GM12878 (cell line): Measurements from ENCODE around the gene PRR22. TPM values are rescaled to one million over a fixed set of nuclear protein-coding genes. Genes with fewer than 3 reads are reported as not detected.
A peak's percentile ranks its signal among the peaks of the same experiment; 100 is the strongest.

Source experiments
- BHLHE40 ChIP-seq, 2 experiments: fragments of 450-650 bp in 1 of 2; IDR thresholded peaks; 2 replicates each; pipeline ENCODE4 v1.6.1; 2011 to 2017; ENCODE audit warnings: low read depth in 2 of 2, borderline replicate concordance in 1 of 2, improper control_type of control experiment in 1 of 2, low read length in 1 of 2, mild to moderate bottlenecking in 1 of 2
- BRCA1 ChIP-seq: IDR thresholded peaks from 2 replicates; pipeline ENCODE4 v1.6.1; 2011; ENCODE audit warnings: low read depth, low read length, improper control_type of control experiment
- CHD2 ChIP-seq: IDR thresholded peaks from 2 replicates; pipeline ENCODE4 v1.6.1; 2011; ENCODE audit warnings: low read depth, low read length, improper control_type of control experiment, borderline replicate concordance
- EP300 ChIP-seq, 2 experiments: fragments of 150-350 bp in 1 of 2; IDR thresholded peaks; 2 replicates each; pipeline ENCODE4 v1.6.1; 2011 to 2012; ENCODE audit warnings: low read depth in 2 of 2, low read length in 2 of 2, borderline replicate concordance in 1 of 2, improper control_type of control experiment in 1 of 2, inconsistent platforms in 1 of 2; ENCODE audit not compliant: control insufficient read depth in 1 of 2
- GATAD2B ChIP-seq: fragments of 450-650 bp; conservative IDR thresholded peaks from 2 replicates; pipeline ENCODE4 v1.6.1; 2017; ENCODE audit warnings: low read depth, mild to moderate bottlenecking, moderate library complexity
- IKZF1 ChIP-seq: fragments of 450-650 bp; conservative IDR thresholded peaks from 2 replicates; pipeline ENCODE4 v1.6.1; 2017; ENCODE audit warnings: antibody characterized with exemption, mild to moderate bottlenecking
- JUNB ChIP-seq: IDR thresholded peaks from 2 replicates; pipeline ENCODE4 v1.6.1; 2016; ENCODE audit warnings: antibody characterized with exemption, mild to moderate bottlenecking
- LARP7 ChIP-seq: fragments of 450-650 bp; IDR thresholded peaks from 2 replicates; pipeline ENCODE4 v1.6.1; 2017; ENCODE audit warnings: mild to moderate bottlenecking
- MTA3 ChIP-seq: IDR thresholded peaks from 2 replicates; pipeline ENCODE4 v1.6.1; 2012; ENCODE audit warnings: low read length, inconsistent platforms, borderline replicate concordance
- NFYB ChIP-seq: IDR thresholded peaks from 2 replicates; pipeline ENCODE4 v1.6.1; 2011; ENCODE audit warnings: low read depth, mild to moderate bottlenecking, low read length, improper control_type of control experiment, moderate library complexity; ENCODE audit not compliant: insufficient read depth
- NR2F1 ChIP-seq: fragments of 450-650 bp; conservative IDR thresholded peaks from 2 replicates; pipeline ENCODE4 v1.6.1; 2017; ENCODE audit warnings: mild to moderate bottlenecking
- PML ChIP-seq: IDR thresholded peaks from 2 replicates; pipeline ENCODE4 v1.6.1; 2012; ENCODE audit warnings: low read length, inconsistent platforms
- POLR2A ChIP-seq: IDR thresholded peaks from 2 replicates; pipeline ENCODE4 v1.6.1; 2011; ENCODE audit warnings: low read depth, mild to moderate bottlenecking, low read length
- POLR2AphosphoS2 ChIP-seq: IDR thresholded peaks from 2 replicates; pipeline ENCODE4 v1.6.1; 2011; ENCODE audit warnings: low read depth, mild to moderate bottlenecking, low read length, improper control_type of control experiment, moderate library complexity
- POLR2AphosphoS5 ChIP-seq: IDR thresholded peaks from 2 replicates; pipeline ENCODE4 v1.6.1; 2011; ENCODE audit warnings: mild to moderate bottlenecking, low read length, inconsistent platforms
- POU2F2 ChIP-seq: IDR thresholded peaks from 3 replicates; pipeline ENCODE4 v1.6.1; 2011; ENCODE audit warnings: low read depth, mild to moderate bottlenecking, low read length, borderline replicate concordance
- SMAD1 ChIP-seq: fragments of 450-650 bp; IDR thresholded peaks from 2 replicates; pipeline ENCODE4 v1.6.1; 2018; ENCODE audit warnings: mild to moderate bottlenecking, low read depth; ENCODE audit not compliant: partially characterized antibody
- SP1 ChIP-seq: IDR thresholded peaks from one replicate; pipeline ENCODE4 v1.6.1; 2011; ENCODE audit warnings: low read depth, low read length
- TAF1 ChIP-seq: IDR thresholded peaks from 2 replicates; pipeline ENCODE4 v1.6.1; 2011; ENCODE audit warnings: mild to moderate bottlenecking, low read depth, low read length, borderline replicate concordance
- TARDBP ChIP-seq: IDR thresholded peaks from 2 replicates; pipeline ENCODE4 v1.6.1; 2016; ENCODE audit warnings: borderline replicate concordance
- YY1 ChIP-seq: IDR thresholded peaks from 2 replicates; pipeline ENCODE4 v1.6.1; 2011; ENCODE audit warnings: low read depth, mild to moderate bottlenecking, low read length
- ZNF207 ChIP-seq: fragments of 450-650 bp; IDR thresholded peaks from 2 replicates; pipeline ENCODE4 v1.6.1; 2014; ENCODE audit warnings: antibody characterized with exemption, mild to moderate bottlenecking, borderline replicate concordance
- ZNF24 ChIP-seq: fragments of 450-650 bp; IDR thresholded peaks from 2 replicates; pipeline ENCODE4 v1.6.1; 2017; ENCODE audit warnings: antibody characterized with exemption, mild to moderate bottlenecking
- polyA plus RNA-seq, 11 experiments: library from polyadenylated mRNA; depleted of rRNA in 4 of 11; unstranded in 6 of 11; stranded (reverse) in 5 of 11; fragments of >200 nt; fragmentation: Nextera tagmentation in 4 of 11; fragmentation: Illumina TruSeq in 1 of 11; extraction: Ambion mirVana in 4 of 11; extraction: Trizol in 1 of 11; gene quantifications; 1 replicate in 1 of 11; 2 replicates in 10 of 11; pipeline versions ENCODE4 v1.2.1 to v1.2.3, GENCODE V29; 2011 to 2016; ENCODE audit warnings: inconsistent platforms in 2 of 11, missing spikeins in 2 of 11, low read depth in 1 of 11
- total RNA-seq, 4 experiments: library from RNA; depleted of rRNA in 3 of 4; stranded (reverse); fragments of >200 nt in 3 of 4; fragmentation: Illumina TruSeq in 1 of 4; extraction: Trizol in 1 of 4; gene quantifications; 2 replicates each; pipeline versions ENCODE4 v1.2.1 to v1.2.3, GENCODE V29; 2013 to 2021
- TF ChIP-seq, protein P1 (sequence below): fragments of 450-650 bp; IDR thresholded peaks from 2 replicates; pipeline ENCODE4 v1.6.1; 2016; ENCODE audit warnings: mild to moderate bottlenecking, moderate library complexity, borderline replicate concordance
- TF ChIP-seq, protein P2 (sequence below): IDR thresholded peaks from 2 replicates; pipeline ENCODE4 v1.6.1; 2011; ENCODE audit warnings: mild to moderate bottlenecking, low read depth, low read length, moderate library complexity; ENCODE audit not compliant: insufficient replicate concordance

The PRR22 gene
- total and polyA plus RNA-seq, 10 of the 15 experiments (the other 5 are each of a cell fraction or from before 2014, with no cell fraction given): 0.31 to 4.4 (median 1.3) TPM; not detected in 2

DNA sequence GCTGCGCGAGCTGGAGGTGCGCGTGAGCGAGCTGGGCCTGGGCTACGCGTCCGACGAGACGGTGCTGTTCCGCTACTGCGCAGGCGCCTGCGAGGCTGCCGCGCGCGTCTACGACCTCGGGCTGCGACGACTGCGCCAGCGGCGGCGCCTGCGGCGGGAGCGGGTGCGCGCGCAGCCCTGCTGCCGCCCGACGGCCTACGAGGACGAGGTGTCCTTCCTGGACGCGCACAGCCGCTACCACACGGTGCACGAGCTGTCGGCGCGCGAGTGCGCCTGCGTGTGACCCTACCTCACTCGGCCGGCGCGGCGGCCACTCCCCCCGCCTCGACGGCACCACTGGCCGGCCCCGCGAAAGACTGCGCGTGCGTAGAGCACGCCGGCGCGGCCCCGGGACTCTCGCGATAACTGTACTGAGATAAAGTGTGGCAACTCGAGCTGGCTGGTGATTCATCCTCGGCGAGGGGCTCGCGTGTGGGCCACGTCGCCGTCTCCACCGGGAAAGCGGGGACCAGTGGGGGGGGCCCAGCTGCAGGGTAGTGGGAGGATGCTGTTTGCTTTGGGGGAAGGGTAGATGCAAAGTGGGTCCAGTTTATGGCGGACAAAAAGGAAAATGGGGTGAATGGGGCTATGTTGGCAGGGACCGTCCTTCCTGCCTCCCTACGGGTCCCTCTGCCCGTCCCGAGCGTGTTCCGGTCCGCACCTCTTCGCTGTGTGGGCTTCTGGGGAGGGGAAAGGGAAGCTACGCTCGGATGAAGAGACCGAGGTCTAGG lies 43.5 kb upstream of the PRR22 start (continued):
- TF ChIP-seq POLR2AphosphoS2: peak; percentile 72; the same call in 1 of the 2 replicates
- peak in 1 of 2 experiments; percentile 66; a peak in 2 of 4 replicates for TF ChIP-seq BHLHE40 (IDR thresholded peaks at IDR 0.05; ENCODE audit: borderline replicate concordance in 1 of 2, low read depth in 2 of 2, low read length in 1 of 2)
- TF ChIP-seq, protein P1, sequence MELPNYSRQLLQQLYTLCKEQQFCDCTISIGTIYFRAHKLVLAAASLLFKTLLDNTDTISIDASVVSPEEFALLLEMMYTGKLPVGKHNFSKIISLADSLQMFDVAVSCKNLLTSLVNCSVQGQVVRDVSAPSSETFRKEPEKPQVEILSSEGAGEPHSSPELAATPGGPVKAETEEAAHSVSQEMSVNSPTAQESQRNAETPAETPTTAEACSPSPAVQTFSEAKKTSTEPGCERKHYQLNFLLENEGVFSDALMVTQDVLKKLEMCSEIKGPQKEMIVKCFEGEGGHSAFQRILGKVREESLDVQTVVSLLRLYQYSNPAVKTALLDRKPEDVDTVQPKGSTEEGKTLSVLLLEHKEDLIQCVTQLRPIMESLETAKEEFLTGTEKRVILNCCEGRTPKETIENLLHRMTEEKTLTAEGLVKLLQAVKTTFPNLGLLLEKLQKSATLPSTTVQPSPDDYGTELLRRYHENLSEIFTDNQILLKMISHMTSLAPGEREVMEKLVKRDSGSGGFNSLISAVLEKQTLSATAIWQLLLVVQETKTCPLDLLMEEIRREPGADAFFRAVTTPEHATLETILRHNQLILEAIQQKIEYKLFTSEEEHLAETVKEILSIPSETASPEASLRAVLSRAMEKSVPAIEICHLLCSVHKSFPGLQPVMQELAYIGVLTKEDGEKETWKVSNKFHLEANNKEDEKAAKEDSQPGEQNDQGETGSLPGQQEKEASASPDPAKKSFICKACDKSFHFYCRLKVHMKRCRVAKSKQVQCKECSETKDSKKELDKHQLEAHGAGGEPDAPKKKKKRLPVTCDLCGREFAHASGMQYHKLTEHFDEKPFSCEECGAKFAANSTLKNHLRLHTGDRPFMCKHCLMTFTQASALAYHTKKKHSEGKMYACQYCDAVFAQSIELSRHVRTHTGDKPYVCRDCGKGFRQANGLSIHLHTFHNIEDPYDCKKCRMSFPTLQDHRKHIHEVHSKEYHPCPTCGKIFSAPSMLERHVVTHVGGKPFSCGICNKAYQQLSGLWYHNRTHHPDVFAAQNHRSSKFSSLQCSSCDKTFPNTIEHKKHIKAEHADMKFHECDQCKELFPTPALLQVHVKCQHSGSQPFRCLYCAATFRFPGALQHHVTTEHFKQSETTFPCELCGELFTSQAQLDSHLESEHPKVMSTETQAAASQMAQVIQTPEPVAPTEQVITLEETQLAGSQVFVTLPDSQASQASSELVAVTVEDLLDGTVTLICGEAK: peak; percentile 29; the same call in 1 of the 2 replicates
- TF ChIP-seq EP300 (IDR thresholded peaks at IDR 0.05; ENCODE audit: borderline replicate concordance in 1 of 2, control insufficient read depth in 1 of 2, low read depth in 2 of 2, low read length in 2 of 2): no peak
- peak; percentile 80 for TF ChIP-seq BRCA1
- TF ChIP-seq ZNF207: peak; percentile 71; the same call in 1 of the 2 replicates
- no peak for TF ChIP-seq MTA3
- peak; percentile 96 for TF ChIP-seq CHD2
- TF ChIP-seq IKZF1: peak; percentile 96
- no peak for TF ChIP-seq TARDBP
- TF ChIP-seq POLR2AphosphoS5: peak; percentile 96
- peak; percentile 99 for TF ChIP-seq POLR2A
- TF ChIP-seq NFYB: no peak
- TF ChIP-seq YY1: no peak
- peak; percentile 33 for TF ChIP-seq JUNB
- 0 out of 2 replicates have a peak, but pooled peaks have one; percentile 32 for TF ChIP-seq GATAD2B
- peak; percentile 44; the same call in 1 of the 2 replicates for TF ChIP-seq LARP7
- no peak for TF ChIP-seq ZNF24
- TF ChIP-seq NR2F1: peak; percentile 20; the same call in 1 of the 2 replicates
- TF ChIP-seq SMAD1: no peak
- TF ChIP-seq SP1: peak; percentile 6
- peak; percentile 91; the same call in 1 of the 2 replicates for TF ChIP-seq PML
- peak; percentile 76; the same call in 1 of the 3 replicates for TF ChIP-seq POU2F2
- TF ChIP-seq TAF1: peak; percentile 47; the same call in 1 of the 2 replicates
- TF ChIP-seq, protein P2, sequence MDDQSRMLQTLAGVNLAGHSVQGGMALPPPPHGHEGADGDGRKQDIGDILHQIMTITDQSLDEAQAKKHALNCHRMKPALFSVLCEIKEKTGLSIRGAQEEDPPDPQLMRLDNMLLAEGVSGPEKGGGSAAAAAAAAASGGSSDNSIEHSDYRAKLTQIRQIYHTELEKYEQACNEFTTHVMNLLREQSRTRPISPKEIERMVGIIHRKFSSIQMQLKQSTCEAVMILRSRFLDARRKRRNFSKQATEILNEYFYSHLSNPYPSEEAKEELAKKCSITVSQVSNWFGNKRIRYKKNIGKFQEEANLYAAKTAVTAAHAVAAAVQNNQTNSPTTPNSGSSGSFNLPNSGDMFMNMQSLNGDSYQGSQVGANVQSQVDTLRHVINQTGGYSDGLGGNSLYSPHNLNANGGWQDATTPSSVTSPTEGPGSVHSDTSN: peak; percentile 4
